Measurements from ENCODE around the gene NUAK1. TPM values are rescaled to one million over a fixed set of nuclear protein-coding genes. Genes with fewer than 3 reads are reported as not detected.
A peak's percentile ranks its signal among the peaks of the same experiment; 100 is the strongest.

The NUAK1 gene
- total RNA-seq, 6 donors from 2014 or later: 7.1 to 28.7 (median 10.9) TPM

DNA sequence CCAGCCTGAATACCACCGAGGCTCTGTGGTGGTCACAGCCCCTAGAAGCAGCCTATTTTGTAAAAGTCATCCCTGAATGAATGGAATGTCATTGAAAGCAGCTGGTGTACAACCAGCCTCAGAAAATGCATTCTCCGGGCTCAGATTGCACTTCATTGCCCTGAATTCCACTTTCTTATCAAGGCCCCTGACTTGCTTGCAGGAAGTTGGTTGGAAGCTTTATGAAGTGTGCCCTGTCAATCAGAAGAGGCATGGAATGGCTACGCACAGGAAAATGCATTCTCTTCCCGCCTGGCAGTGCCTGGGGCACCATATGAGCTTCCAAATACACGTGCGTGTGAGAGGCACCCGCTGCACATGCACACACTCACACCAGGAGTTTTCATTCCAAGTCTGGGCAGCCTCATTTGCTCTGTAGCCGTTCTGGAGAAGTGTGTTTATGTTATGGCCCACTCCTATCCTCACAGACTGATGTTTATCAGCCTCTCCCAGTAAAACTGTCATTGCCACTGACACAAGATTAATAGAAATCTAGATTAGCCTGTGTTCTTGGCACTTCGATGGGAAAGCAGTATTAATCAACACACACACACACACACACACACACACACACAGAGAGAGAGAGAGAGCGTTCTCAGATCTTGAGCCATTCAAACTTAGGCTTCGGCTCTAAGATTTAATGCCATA lies 63.9 kb downstream of the NUAK1 start:
- Histone ChIP-seq H3K27ac (peak overlapping the region in 3 of 4 donors; percentile 10 to 30 (median 22)), H3K4me3 (no peak overlapping the region), H3K4me1 (peaks cover 12 to 31% (median 17%) of the 10 kb centered on the region in 4 donors), H3K36me3 (peaks cover 0 to 5% (median 0%) of the 10 kb centered on the region in 4 donors), H3K9me3 (no peaks in the 10 kb centered on the region), H3K27me3 (no peaks in the 10 kb centered on the region)
- DNase-seq (no peak), ATAC-seq (ENCODE audit: low FRiP score in 2 of 2) (peak in 1 of 2 donors; percentile 21)
- WGBS, 2 donors: 26 to 29% methylated on average over 7 to 11 of the region's 11 CpGs
- TF ChIP-seq POLR2A (IDR thresholded peaks at IDR 0.05): no peak
- no peak for TF ChIP-seq POLR2AphosphoS5 (IDR thresholded peaks at IDR 0.05)
- peak in 1 of 4 donors; percentile 17 for TF ChIP-seq EP300 (IDR thresholded peaks at IDR 0.05)

DNA sequence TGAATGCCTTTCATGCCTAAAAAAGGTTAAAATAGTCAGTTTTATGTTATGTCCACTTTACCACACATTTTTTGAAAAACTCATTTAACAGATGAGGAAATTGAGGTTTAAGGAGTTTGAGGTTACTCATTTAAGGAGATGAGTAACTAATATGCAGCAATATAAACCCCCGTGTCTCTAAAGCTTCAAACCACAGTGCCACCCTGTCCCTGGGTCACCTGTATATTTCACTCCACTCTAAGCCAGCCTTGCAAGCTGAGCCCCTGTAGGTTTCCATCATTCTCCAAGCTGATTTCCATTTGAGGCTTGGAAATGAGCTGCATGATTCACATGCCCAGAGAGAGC lies 64.4 kb downstream of the NUAK1 start:
- no peaks in the 10 kb centered on the region for H3K27me3 ChIP-seq
- no peaks in the 10 kb centered on the region for H3K9me3 ChIP-seq
- H3K4me3 ChIP-seq: no peak overlapping the region
- TF ChIP-seq, protein P1, sequence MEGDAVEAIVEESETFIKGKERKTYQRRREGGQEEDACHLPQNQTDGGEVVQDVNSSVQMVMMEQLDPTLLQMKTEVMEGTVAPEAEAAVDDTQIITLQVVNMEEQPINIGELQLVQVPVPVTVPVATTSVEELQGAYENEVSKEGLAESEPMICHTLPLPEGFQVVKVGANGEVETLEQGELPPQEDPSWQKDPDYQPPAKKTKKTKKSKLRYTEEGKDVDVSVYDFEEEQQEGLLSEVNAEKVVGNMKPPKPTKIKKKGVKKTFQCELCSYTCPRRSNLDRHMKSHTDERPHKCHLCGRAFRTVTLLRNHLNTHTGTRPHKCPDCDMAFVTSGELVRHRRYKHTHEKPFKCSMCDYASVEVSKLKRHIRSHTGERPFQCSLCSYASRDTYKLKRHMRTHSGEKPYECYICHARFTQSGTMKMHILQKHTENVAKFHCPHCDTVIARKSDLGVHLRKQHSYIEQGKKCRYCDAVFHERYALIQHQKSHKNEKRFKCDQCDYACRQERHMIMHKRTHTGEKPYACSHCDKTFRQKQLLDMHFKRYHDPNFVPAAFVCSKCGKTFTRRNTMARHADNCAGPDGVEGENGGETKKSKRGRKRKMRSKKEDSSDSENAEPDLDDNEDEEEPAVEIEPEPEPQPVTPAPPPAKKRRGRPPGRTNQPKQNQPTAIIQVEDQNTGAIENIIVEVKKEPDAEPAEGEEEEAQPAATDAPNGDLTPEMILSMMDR (IDR thresholded peaks at IDR 0.05): no peak
- TF ChIP-seq POLR2A (IDR thresholded peaks at IDR 0.05): no peak
- H3K4me1 ChIP-seq: peaks cover 7 to 31% (median 15%) of the 10 kb centered on the region in 4 donors
- peaks cover 0 to 6% (median 0%) of the 10 kb centered on the region in 4 donors for H3K36me3 ChIP-seq
- no peak for DNase-seq
- peak overlapping the region in 1 of 4 donors; percentile 20 for H3K27ac ChIP-seq
- WGBS, 2 donors: 50 to 54% methylated on average over 1 of the region's 1 CpG
- ATAC-seq (ENCODE audit: low FRiP score in 2 of 2): no peak

DNA sequence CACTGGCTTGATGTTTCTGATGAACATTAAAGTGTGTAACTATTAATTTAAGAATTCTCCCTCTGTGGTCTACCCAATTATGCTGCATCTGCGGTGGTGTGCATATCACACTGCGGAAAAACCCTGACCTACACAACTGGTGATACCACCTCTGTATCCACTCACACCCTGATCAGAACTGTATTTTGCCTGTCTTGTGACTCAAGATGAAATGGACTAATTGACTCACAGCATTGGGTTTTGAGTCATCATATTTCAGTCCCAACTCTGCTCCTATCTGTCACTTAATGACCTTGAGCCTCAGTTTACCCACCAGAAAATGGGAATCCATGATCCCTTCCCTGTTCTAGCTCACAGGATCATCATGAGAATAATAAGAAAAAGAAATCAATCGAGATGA lies 65.6 kb downstream of the NUAK1 start:
- TF ChIP-seq EP300 (IDR thresholded peaks at IDR 0.05): no peak
- no peak for TF ChIP-seq POLR2AphosphoS5 (IDR thresholded peaks at IDR 0.05)
- TF ChIP-seq, protein P1 (IDR thresholded peaks at IDR 0.05): no peak
- TF ChIP-seq POLR2A (IDR thresholded peaks at IDR 0.05): no peak
- Histone ChIP-seq H3K27ac (no peak overlapping the region), H3K4me1 (peaks cover 7 to 25% (median 14%) of the 10 kb centered on the region in 4 donors), H3K9me3 (no peaks in the 10 kb centered on the region), H3K4me3 (no peak overlapping the region), H3K36me3 (peaks cover 0 to 10% (median 0%) of the 10 kb centered on the region in 4 donors), H3K27me3 (no peaks in the 10 kb centered on the region)
- no peak for DNase-seq
- WGBS, 2 donors: 88 to 90% methylated on average over 3 of the region's 3 CpGs
- ATAC-seq (ENCODE audit: low FRiP score in 2 of 2): no peak

DNA sequence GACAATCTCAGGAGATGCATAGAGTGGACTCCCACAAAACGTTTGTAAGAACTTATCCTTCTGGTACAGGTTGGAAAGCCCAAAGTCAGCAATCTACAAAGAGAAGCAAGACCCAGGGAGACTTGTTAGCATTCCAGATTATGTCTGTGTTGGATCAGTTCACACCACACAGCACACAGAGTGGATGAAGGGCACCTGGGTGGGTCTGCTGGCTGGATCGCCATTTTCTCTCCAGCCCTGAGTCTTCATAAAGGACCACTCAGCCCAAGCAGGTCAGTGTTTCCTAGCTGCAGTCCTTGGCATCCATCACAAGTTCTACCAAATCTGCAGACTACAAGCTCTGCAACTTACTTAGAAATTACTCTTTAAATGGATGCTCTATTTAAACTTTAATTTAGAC lies 66.0 kb downstream of the NUAK1 start:
- H3K27ac ChIP-seq: no peak overlapping the region
- DNase-seq: no peak
- ATAC-seq (ENCODE audit: low FRiP score in 2 of 2): no peak
- no peaks in the 10 kb centered on the region for H3K9me3 ChIP-seq
- no peaks in the 10 kb centered on the region for H3K27me3 ChIP-seq
- TF ChIP-seq POLR2AphosphoS5 (IDR thresholded peaks at IDR 0.05): no peak
- TF ChIP-seq EP300 (IDR thresholded peaks at IDR 0.05): no peak
- TF ChIP-seq, protein P1 (IDR thresholded peaks at IDR 0.05): no peak
- no peak for TF ChIP-seq POLR2A (IDR thresholded peaks at IDR 0.05)
- H3K4me1 ChIP-seq: peaks cover 7 to 24% (median 14%) of the 10 kb centered on the region in 4 donors
- H3K36me3 ChIP-seq: peaks cover 0 to 10% (median 0%) of the 10 kb centered on the region in 4 donors
- no peak overlapping the region for H3K4me3 ChIP-seq
- 53 to 57% methylated on average over 2 of the region's 2 CpGs for WGBS, 2 donors

DNA sequence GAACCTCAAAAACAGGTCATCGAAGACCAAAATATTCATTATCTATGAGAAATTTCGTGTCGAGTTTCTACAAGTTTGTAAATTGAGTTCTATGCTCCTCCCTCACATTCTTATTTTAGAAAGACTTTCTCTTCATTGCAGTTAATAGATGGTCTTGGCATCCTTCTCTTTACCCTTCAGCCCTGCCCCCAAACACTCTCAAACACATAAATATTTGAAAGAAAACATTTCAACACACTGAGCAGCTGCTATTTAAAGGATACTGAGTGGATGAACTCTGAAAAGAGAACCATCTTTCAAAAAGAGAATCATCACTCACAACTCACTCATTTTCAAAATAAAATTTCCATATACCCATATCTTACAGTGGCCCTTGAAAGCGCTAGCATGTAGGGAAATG lies 67.1 kb downstream of the NUAK1 start:
- H3K27me3 ChIP-seq: no peaks in the 10 kb centered on the region
- ATAC-seq (ENCODE audit: low FRiP score in 2 of 2) (no peak), DNase-seq (no peak)
- peaks cover 0 to 19% (median 0%) of the 10 kb centered on the region in 4 donors for H3K36me3 ChIP-seq
- H3K9me3 ChIP-seq: no peaks in the 10 kb centered on the region
- WGBS, 2 donors: 72 to 79% methylated on average over 4 of the region's 4 CpGs
- TF ChIP-seq EP300 (IDR thresholded peaks at IDR 0.05): no peak
- no peak for TF ChIP-seq POLR2AphosphoS5 (IDR thresholded peaks at IDR 0.05)
- TF ChIP-seq POLR2A (IDR thresholded peaks at IDR 0.05): no peak
- TF ChIP-seq, protein P1 (IDR thresholded peaks at IDR 0.05): no peak
- peaks cover 7 to 24% (median 14%) of the 10 kb centered on the region in 4 donors for H3K4me1 ChIP-seq
- H3K4me3 ChIP-seq: no peak overlapping the region
- peak overlapping the region in 1 of 4 donors; percentile 54 for H3K27ac ChIP-seq
